GM18505 (cell line): ENCODE results near the gene AMOT.

Experiments
- ATAC-seq: cut with Tn5 transposase; IDR thresholded peaks from one replicate; pipeline ENCODE4 v1.9.1; 2021; ENCODE audit not compliant: unreplicated experiment
- POLR2A ChIP-seq: IDR thresholded peaks from 4 replicates; pipeline ENCODE4 v1.6.1; 2011; ENCODE audit warnings: borderline replicate concordance; ENCODE audit not compliant: insufficient read depth, insufficient read length; ENCODE audit errors: extremely low read depth

The AMOT gene

GRCh38 chrX:112849016-112849415, 8.4 kb upstream of the AMOT start:
- TF ChIP-seq POLR2A = no peak
- peak; percentile 29 for ATAC-seq

DNA sequence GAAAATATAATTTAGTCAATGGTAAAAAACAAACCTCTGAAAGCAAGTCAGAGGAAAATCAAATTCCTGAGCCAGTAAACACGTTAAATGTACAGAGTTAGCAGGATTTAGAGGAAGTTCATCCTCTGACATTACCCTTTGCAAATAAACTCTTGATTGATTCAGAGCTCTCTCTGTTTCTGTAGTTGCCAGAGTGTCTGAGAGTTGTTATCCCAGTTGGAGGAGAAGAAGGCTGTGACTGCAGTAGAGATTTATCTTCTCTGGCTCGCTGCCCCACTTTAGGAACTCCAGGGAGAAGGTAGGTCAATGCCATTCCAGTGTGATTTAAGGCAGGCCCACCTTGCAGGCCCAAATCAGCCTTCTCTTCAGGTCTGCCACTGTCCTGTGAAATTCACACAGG, 6.2 kb upstream of the AMOT start:
- no peak for TF ChIP-seq POLR2A
- no peak for ATAC-seq

- no peak for TF ChIP-seq POLR2A
- ATAC-seq = no peak
Observed at GRCh38 chrX:112846187-112846586, 5.6 kb upstream of the AMOT start.

GRCh38 chrX:112844250-112844649, 3.6 kb upstream of the AMOT start:
- peak; percentile 22 for ATAC-seq
- TF ChIP-seq POLR2A = no peak

- TF ChIP-seq POLR2A = no peak
Observed at GRCh38 chrX:112841820-112842157, 1.2 kb upstream of the AMOT start.

DNA sequence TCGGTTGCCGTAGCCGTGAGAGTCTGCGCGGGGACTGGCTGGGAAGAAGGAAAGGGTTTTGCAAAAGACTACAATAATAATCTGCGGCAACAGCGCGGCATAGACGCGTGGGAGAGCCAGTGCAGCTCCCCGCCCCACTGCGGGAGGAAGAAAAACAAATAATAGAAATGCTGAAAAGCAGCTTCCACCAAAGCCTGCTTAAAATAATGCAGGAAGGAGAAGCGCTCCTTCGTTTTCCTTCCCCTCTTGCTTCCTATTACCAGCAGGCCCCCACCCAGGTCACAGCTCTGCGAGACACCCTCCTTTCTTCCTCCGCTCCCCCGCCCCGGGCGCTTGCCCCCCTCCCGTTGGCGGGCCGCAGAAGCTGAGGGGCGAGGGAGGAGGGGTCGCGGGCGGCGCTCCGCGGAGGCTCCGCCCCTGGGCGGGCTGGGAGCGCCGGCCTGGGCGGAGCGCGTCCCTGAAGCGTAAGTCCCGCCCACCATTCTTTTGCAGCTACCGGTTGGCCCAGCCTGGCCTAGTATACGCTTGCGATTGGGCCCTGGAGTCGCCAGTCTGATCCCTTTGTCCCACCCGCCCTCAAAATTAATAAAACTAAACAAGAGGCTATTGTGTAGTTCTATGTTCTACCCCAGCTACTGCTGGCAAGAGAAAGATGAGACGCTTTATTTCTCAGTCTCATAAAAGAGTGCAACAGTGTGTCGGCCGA, 636 bp upstream of the AMOT start:
- no peak for TF ChIP-seq POLR2A
- peak; percentile 93 for ATAC-seq

More at GRCh38 chrX:112841820-112842157, 1.2 kb upstream of the AMOT start:
- ATAC-seq = no peak

DNA sequence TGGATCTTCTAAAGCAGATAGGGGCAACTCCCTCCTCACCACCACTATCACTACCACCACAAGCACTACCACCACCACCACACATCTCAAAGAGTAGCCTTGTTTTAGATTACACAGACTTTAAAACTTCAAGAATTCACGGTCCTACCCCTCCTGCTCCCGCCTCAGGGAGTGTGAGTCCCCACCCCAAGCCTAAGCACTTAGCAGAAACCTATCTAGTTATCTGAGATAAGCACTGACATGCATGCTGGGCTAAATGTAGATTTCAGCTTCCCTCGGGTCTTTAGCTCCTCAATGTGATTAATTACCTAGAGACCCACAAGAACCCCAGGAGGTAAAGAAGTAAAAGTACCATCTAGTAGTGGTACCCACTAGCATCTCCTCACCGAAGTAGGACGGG, 775 bp downstream of the AMOT start:
- ATAC-seq = no peak
- TF ChIP-seq POLR2A = no peak

DNA sequence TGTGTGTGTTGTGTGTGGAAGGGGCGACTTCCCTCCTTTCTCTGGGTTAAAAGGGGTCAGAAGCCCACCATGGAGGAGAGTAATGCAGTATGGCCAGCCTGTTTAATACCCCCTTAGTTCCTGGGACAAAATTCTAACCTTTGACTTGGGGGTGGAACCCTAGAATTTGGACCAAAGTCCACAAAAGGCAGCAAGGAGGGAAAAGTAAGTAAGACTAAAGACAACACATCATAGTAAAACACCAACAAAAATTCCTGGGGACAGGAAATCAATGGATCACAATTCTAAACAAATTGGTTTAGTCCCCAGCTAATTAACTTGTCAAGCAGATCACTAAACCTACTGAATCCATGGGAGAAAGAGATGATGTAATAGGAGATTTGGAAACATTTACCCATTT, 3.1 kb downstream of the AMOT start:
- no peak for ATAC-seq
- no peak for TF ChIP-seq POLR2A

- no peak for TF ChIP-seq POLR2A
- no peak for ATAC-seq
Observed at GRCh38 chrX:112835019-112835418, 5.6 kb downstream of the AMOT start.

DNA sequence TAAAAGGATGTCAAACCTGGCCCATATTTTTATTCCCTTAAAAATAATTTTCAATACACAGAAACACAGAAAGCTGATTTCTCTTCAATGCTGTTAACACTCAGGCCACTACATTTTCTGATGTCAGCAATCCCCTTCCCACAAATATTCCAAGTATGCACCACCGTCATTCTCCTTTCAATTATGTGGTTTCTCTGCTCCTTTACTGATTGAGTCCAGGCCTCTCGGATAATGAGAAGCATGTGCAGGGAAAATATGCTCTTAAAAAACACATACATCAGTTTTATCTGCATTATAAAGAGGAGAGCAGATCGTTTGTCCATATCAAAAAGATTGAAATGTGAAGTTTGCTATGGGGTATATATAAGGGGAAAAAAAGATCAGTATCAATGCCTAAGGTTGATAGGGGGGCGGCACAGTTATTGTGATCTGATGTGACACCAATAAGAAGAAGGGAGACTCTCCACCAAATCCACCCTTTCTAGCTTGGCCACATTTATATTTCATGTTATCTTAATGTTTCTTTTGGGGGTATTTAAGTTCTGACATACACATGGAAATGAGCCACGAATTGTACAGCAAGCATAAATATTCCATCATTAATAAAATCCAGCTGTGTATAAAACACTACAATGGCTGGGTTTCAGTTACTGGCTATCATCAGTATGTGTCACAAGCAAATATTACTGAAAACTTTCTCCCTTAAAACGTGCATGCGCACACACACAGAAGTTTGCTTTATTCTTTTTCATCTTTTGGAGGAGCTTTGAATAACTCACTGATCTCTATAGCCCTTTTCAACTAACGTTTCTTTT, 6.4 kb downstream of the AMOT start:
- no peak for ATAC-seq
- no peak for TF ChIP-seq POLR2A

DNA sequence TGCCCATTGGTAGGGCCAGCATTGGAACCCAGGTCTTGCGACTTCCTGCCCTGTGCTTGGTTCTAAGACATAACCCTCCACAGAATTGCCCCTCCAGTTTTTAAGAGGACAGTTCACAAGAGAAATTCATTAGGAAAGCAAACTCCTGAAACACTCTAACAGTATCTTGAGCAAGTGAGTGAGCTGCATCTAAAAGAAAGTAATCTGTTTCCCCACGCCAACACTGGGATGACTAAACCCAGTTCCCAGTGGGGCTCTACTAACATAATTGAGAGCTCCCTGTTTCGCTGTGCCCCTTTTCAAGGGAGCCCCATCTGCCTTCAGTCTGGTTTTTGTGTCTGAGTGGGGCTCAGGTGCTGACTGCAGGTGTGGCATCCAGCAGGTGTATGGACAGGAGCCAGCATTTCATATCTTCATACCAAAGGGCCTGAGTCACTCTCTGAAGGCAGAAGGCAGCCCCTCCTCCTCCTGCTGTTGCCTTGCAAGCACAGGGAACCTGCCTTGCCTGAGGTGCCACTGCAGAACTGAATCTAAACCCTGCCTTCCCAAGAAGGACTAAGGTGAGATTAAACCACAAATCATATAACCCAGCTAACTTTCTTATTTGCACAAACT, 8.0 kb downstream of the AMOT start:
- no peak for TF ChIP-seq POLR2A
- no peak for ATAC-seq

- no peak for ATAC-seq
- no peak for TF ChIP-seq POLR2A
Observed at GRCh38 chrX:112830540-112830939, 10.1 kb downstream of the AMOT start.

DNA sequence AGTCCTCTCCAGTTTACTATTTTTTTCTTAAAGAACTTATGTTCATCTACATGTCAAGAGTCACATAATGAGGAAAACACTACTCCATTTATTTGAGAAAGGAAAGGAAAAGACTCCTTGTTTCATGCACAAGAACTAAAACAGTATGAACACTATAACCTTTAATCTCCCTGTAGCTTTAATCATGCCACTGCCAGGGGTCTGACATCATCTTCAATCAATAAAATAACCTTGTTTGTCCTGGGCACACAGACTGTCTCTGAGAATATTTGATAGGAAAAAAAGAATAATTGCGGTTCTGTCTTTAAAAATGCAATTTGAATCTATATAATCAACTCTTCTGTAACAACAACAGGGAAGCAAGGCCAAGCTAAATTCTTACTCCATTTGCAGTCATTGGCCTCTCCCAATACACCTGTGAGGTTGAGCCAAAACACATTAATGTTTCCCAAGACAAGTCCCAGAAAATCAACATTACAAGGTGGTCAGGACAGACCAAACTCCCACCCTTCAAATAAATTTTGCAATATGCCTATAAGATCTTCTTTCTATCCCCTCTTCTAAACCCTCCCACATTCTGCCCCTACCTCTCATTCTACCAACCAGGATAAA, 13.2 kb downstream of the AMOT start:
- no peak for TF ChIP-seq POLR2A
- no peak for ATAC-seq

- ATAC-seq = no peak
- no peak for TF ChIP-seq POLR2A
Observed at GRCh38 chrX:112826023-112826422, 14.6 kb downstream of the AMOT start.

- no peak for ATAC-seq
- TF ChIP-seq POLR2A = no peak
Observed at GRCh38 chrX:112822892-112823291, 17.7 kb downstream of the AMOT start.
